T-helper 17 cell (primary cell): ENCODE data around the gene INO80. TPM values are rescaled to one million over a fixed set of nuclear protein-coding genes. Genes with fewer than 3 reads are reported as not detected.
"Not testable (repeated sequence)": the region's sequence is repeated elsewhere in the genome, so short reads cannot be mapped to it uniquely, and the experiment has no call there.

Experiments used
- ATAC-seq: fragments of 150-1000 bp; cut with Tn5 transposase; 2 replicates; pipeline ENCODE4 v1.10.0; 2021; ENCODE audit warnings: mild to moderate bottlenecking, moderate library complexity
- DNase-seq, 3 donors: peaks; one replicate each; pipeline versions ENCODE4 v3.0.0 to v3.0.0-alpha.2; 2020 to 2021
- H3K9me3 ChIP-seq: one replicate; pipeline ENCODE4 v1.7.0; 2013; ENCODE audit warnings: low read length, mild to moderate bottlenecking; ENCODE audit not compliant: control insufficient read depth, poor library complexity, severe bottlenecking
- H3K27ac Mint-ChIP-seq: one replicate; pipeline ENCODE4 v1.8.0; 2022; ENCODE audit warnings: mild to moderate bottlenecking, moderate library complexity, mixed read lengths
- H3K27me3 Mint-ChIP-seq: one replicate; pipeline ENCODE4 v1.8.0; 2022; ENCODE audit warnings: mixed read lengths
- H3K36me3 Mint-ChIP-seq: one replicate; pipeline ENCODE4 v1.8.0; 2022; ENCODE audit warnings: low read depth, mixed read lengths
- H3K4me1 Mint-ChIP-seq: one replicate; pipeline ENCODE4 v1.8.0; 2022; ENCODE audit warnings: mild to moderate bottlenecking, mixed read lengths
- H3K4me3 Mint-ChIP-seq: one replicate; pipeline ENCODE4 v1.8.0; 2022; ENCODE audit warnings: mild to moderate bottlenecking, moderate library complexity, mixed read lengths
- total RNA-seq, 4 donors: library from RNA in 2 of 4; stranded (reverse) in 2 of 4; gene quantifications; one replicate each; pipeline ENCODE4 v1.2.3 and lab custom pipeline; 2022 to 2026

The INO80 gene
- total RNA-seq, 2 donors from 2014 or later, result 28.5 to 37.5 TPM

- H3K27ac Mint-ChIP-seq, result no peak overlapping the region
- ATAC-seq, result no peak
- H3K36me3 Mint-ChIP-seq, result no peaks in the 10 kb centered on the region
- peaks cover 5% of the 10 kb centered on the region for H3K27me3 Mint-ChIP-seq
- no peak for DNase-seq
- H3K9me3 ChIP-seq, result no peaks in the 10 kb centered on the region
- H3K4me1 Mint-ChIP-seq, result no peaks in the 10 kb centered on the region
- no peak overlapping the region for H3K4me3 Mint-ChIP-seq
Measured at GRCh38 chr15:41133454-41133853, 17.4 kb upstream of the INO80 start.

- not testable (repeated sequence) for H3K4me1 Mint-ChIP-seq, H3K27ac Mint-ChIP-seq, H3K27me3 Mint-ChIP-seq, H3K4me3 Mint-ChIP-seq, DNase-seq, H3K9me3 ChIP-seq, H3K36me3 Mint-ChIP-seq
- ATAC-seq, result peak; percentile 35
Measured at GRCh38 chr15:41132094-41132493, 16.0 kb upstream of the INO80 start.

- no peak overlapping the region for H3K27ac Mint-ChIP-seq
- no peak overlapping the region for H3K4me3 Mint-ChIP-seq
Measured at GRCh38 chr15:41128174-41128902, 12.3 kb upstream of the INO80 start.

DNA sequence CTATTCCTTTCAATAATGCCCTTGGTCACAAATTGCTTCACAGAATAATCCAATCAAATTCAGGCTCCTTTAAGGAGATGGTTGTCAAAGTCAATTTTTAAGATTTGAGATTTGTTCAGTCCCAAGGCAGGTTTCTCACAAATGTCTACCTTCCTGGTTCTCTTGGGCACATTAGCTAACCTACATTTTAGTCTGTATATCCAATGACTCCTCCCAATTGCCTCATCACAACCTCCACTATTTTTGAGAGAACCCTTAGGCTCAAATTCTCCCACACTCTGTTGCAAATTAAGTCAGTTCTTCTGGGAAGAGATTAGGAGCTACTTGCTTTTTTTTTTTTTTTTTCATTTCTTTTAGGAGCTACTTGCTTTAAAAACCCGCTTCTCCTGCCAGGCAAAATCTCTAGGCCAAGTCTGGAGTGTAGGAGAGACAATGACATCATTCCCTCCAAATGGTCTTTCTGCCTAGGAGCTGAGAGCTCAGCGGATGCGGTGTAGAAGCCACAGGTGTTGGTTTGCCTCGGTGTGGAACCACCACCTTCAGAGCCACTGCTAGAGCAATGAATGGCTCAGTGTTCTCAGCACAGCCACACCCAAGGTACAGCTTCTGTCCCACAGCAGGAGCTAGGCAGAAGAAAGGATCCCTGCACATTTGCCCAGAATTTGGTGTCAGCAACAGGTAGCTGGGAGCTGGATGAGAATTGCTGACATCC lies 10.0 kb upstream of the INO80 start:
- ATAC-seq (peak; percentile 36), DNase-seq (no peak)
- H3K9me3 ChIP-seq, result no peaks in the 10 kb centered on the region
- Mint-ChIP-seq H3K27me3 (peaks cover 5% of the 10 kb centered on the region), H3K36me3 (no peaks in the 10 kb centered on the region), H3K27ac (peak overlapping the region; percentile 21), H3K4me3 (no peak overlapping the region), H3K4me1 (no peaks in the 10 kb centered on the region)

More at GRCh38 chr15:41128174-41128902, 12.3 kb upstream of the INO80 start:
- H3K9me3 ChIP-seq, result no peaks in the 10 kb centered on the region
- Mint-ChIP-seq H3K27me3 (peaks cover 10% of the 10 kb centered on the region), H3K36me3 (no peaks in the 10 kb centered on the region), H3K4me1 (no peaks in the 10 kb centered on the region)
- DNase-seq (no peak), ATAC-seq (no peak)

DNA sequence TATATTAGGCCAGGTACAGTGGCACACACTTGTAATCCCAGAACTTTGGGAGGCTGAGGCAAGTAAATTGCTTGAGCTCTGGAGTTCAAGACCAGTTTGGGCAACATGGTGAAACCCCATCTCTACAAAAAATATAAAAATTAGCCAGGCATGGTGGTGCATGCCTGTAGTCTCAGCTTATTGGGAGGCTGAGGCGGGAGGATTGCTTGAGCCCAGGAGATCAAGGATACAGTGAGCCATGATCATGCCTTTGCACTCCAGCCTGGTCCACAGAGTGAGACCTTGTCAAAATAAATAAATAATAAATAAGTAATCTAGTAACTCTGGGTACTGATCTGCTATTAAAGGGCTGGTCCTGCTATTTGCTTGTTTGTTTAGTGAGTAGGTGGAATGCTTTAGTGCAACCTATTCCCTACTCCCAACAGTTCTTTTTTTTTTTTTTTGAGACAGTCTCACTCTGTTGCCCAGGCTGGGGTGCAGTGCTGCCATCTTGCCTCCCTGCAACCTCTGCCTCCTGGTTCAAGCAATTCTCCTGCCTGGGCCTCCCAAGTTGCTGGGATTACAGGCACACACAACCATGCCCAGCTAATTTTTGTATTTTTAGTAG lies 9.1 kb upstream of the INO80 start:
- H3K4me1 Mint-ChIP-seq, result no peaks in the 10 kb centered on the region
- no peak for DNase-seq
- peaks cover 5% of the 10 kb centered on the region for H3K27me3 Mint-ChIP-seq
- no peaks in the 10 kb centered on the region for H3K36me3 Mint-ChIP-seq
- H3K9me3 ChIP-seq, result no peaks in the 10 kb centered on the region
- ATAC-seq, result no peak
- H3K4me3 Mint-ChIP-seq, result no peak overlapping the region
- H3K27ac Mint-ChIP-seq, result peak overlapping the region; percentile 4

DNA sequence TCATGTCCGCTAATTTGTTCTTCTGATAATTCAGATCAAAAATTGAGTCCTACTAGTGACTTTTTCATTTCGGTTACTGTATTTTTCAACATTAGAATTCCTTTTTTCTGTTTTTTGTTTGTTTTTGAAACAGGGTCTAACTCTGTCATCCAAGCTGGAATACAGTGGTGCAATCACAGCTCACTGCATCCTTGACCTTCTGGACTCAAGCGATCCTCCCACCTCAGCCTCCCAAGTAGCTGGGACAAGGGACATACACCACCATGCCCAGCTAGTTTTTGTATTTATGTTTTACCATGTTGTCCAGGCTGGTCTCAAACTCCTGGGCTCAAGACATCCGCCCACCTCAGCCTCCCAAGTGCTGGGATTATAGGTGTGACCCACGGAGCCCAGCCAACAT lies 8.0 kb upstream of the INO80 start:
- Mint-ChIP-seq H3K27ac (no peak overlapping the region), H3K4me1 (no peaks in the 10 kb centered on the region), H3K27me3 (peaks cover 5% of the 10 kb centered on the region), H3K4me3 (no peak overlapping the region), H3K36me3 (no peaks in the 10 kb centered on the region)
- no peak for DNase-seq
- ATAC-seq, result no peak
- no peaks in the 10 kb centered on the region for H3K9me3 ChIP-seq

GRCh38 chr15:41122849-41123248 lies 6.8 kb upstream of the INO80 start:
- no peaks in the 10 kb centered on the region for H3K9me3 ChIP-seq
- Mint-ChIP-seq H3K36me3 (no peaks in the 10 kb centered on the region), H3K4me1 (no peaks in the 10 kb centered on the region), H3K27me3 (peaks cover 5% of the 10 kb centered on the region), H3K4me3 (no peak overlapping the region), H3K27ac (no peak overlapping the region)
- ATAC-seq (no peak), DNase-seq (no peak)

DNA sequence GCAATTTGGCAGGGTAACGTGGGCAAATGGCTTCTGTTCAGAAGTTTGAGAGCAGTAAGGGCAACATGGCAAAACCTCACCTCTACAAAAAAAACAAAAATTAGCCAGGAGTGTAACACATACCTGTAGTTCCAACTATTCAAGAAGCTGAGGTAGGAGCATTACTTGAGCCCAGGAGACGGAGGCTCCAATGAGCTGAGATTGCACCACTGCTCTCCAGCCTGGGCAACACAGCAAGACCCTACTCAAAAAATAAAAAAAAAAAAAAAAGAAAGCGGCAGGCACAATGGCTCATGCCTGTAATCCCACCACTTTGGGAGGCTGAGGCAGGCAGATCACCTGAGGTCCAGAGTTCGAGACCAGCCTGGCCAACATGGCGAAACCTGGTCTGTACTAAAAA lies 5.9 kb upstream of the INO80 start:
- Mint-ChIP-seq H3K27ac (no peak overlapping the region), H3K27me3 (peaks cover 5% of the 10 kb centered on the region), H3K4me1 (no peaks in the 10 kb centered on the region), H3K36me3 (no peaks in the 10 kb centered on the region), H3K4me3 (no peak overlapping the region)
- DNase-seq (no peak), ATAC-seq (no peak)
- no peaks in the 10 kb centered on the region for H3K9me3 ChIP-seq

DNA sequence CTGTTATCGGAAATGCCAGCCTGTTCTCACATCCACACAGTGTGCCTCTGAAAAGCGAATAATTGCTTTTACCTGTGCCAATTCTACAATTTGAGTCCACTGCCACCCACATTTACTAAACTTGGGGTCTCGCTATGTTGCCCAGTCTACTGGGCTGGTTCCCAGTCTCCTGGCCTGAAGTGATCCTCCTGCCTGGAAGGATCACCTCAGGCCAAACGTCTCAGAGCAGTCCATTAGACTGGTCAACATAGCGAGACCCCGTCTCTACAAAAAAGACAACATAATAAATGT lies 827 bp upstream of the INO80 start:
- H3K36me3 Mint-ChIP-seq, result no peaks in the 10 kb centered on the region
- no peak for ATAC-seq
- H3K27me3 Mint-ChIP-seq, result no peaks in the 10 kb centered on the region
- no peaks in the 10 kb centered on the region for H3K9me3 ChIP-seq
- no peak for DNase-seq
- H3K4me3 Mint-ChIP-seq, result peak overlapping the region; percentile 94
- peak overlapping the region; percentile 98 for H3K27ac Mint-ChIP-seq
- peaks cover 12% of the 10 kb centered on the region for H3K4me1 Mint-ChIP-seq

- peak; percentile 64 for ATAC-seq
- Mint-ChIP-seq H3K4me1 (peaks cover 12% of the 10 kb centered on the region), H3K4me3 (peak overlapping the region; percentile 94), H3K27me3 (no peaks in the 10 kb centered on the region), H3K36me3 (no peaks in the 10 kb centered on the region), H3K27ac (peak overlapping the region; percentile 98)
- no peaks in the 10 kb centered on the region for H3K9me3 ChIP-seq
- peak; percentile 54 to 64 (median 55) for DNase-seq
Measured at GRCh38 chr15:41115652-41116115, 396 bp downstream of the INO80 start.

GRCh38 chr15:41115161-41115651 lies 874 bp downstream of the INO80 start:
- ATAC-seq (no peak), DNase-seq (no peak)
- H3K36me3 Mint-ChIP-seq, result no peaks in the 10 kb centered on the region
- H3K4me1 Mint-ChIP-seq, result peaks cover 12% of the 10 kb centered on the region
- no peaks in the 10 kb centered on the region for H3K9me3 ChIP-seq
- H3K27me3 Mint-ChIP-seq, result no peaks in the 10 kb centered on the region
- peak overlapping the region; percentile 98 for H3K27ac Mint-ChIP-seq
- peak overlapping the region; percentile 94 for H3K4me3 Mint-ChIP-seq

DNA sequence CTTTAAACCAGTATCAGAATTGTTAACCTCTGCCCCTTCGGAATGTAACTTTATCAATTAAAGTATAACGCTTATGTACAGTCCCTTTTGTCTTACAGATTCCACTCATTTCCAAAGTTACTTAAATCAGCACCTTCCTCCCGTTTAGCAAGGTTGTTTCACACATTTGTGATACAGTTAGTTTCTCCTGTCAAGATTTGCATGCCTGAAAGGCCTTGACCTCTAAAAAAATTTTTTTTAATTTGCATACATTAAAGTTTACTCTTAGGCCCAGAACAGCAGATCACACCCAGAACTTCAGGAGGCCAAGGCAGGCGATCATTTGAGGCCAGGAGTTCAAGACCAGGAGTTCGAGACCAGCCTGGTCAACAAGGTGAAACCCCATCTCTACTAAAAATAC lies 9.1 kb downstream of the INO80 start:
- Mint-ChIP-seq H3K27me3 (no peaks in the 10 kb centered on the region), H3K4me3 (peak overlapping the region; percentile 53), H3K27ac (no peak overlapping the region), H3K4me1 (peaks cover 15% of the 10 kb centered on the region), H3K36me3 (no peaks in the 10 kb centered on the region)
- ATAC-seq, result no peak
- H3K9me3 ChIP-seq, result no peaks in the 10 kb centered on the region
- DNase-seq, result no peak
